A673 (cell line): Measurements from ENCODE around the gene MYH10. TPM values are rescaled to one million over a fixed set of nuclear protein-coding genes. Genes with fewer than 3 reads are reported as not detected.

Source experiments
- BruUV-seq: library from RNA; stranded (reverse); fragments of 400-500 nt; replicated peaks from 2 replicates; lab custom pipeline; 2021; lab: Mats Ljungman, UMichigan
- CTCF ChIA-PET: fragments of 300-600 bp; sonication (Branson Sonifier 250); formaldehyde crosslinking; loops from one replicate; lab custom pipeline; 2022; ENCODE audit warnings: antibody characterized with exemption; lab: Charles Lee
- POLR2A ChIA-PET: fragments of 300-600 bp; sonication (Branson Sonifier 250); formaldehyde crosslinking; loops from one replicate; lab custom pipeline; 2022; ENCODE audit warnings: antibody characterized with exemption; ENCODE audit not compliant: low non-redundant PET; lab: Charles Lee
- DNase-seq: peaks from one replicate; pipeline ENCODE4 v3.0.0-alpha.2; 2015; ENCODE audit warnings: low spot score
- H3K27ac ChIP-seq: fragments of 200-600 bp; sonication (generic); 2 replicates; pipeline ENCODE4 v1.5.1; 2016; ENCODE audit warnings: mixed run types, low read depth, mild to moderate bottlenecking, mixed read lengths, antibody characterized with exemption, low read length; ENCODE audit not compliant: poor library complexity, severe bottlenecking
- H3K27me3 ChIP-seq: fragments of 200-600 bp; sonication (generic); replicated peaks from 2 replicates; pipeline ENCODE4 v1.6.1; 2017; ENCODE audit warnings: mixed run types, low read depth, mild to moderate bottlenecking, mixed read lengths, antibody characterized with exemption, low read length; ENCODE audit not compliant: insufficient read depth, poor library complexity
- H3K36me3 ChIP-seq: fragments of 200-600 bp; sonication (generic); 2 replicates; pipeline ENCODE4 v1.6.1; 2016; ENCODE audit warnings: mixed run types, mild to moderate bottlenecking, mixed read lengths, antibody characterized with exemption, low read length; ENCODE audit not compliant: insufficient read depth, poor library complexity, severe bottlenecking
- H3K4me1 ChIP-seq: fragments of 200-600 bp; sonication (generic); 2 replicates; pipeline ENCODE4 v1.6.1; 2017; ENCODE audit warnings: mixed run types, mild to moderate bottlenecking, mixed read lengths, antibody characterized with exemption, low read length; ENCODE audit not compliant: insufficient read depth, poor library complexity, severe bottlenecking
- H3K4me3 ChIP-seq: fragments of 200-600 bp; sonication (generic); 2 replicates; pipeline ENCODE4 v1.5.1; 2016; ENCODE audit warnings: low read depth, mixed run types, mild to moderate bottlenecking, mixed read lengths, low read length; ENCODE audit not compliant: poor library complexity, severe bottlenecking
- H3K9me3 ChIP-seq: fragments of 200-600 bp; sonication (generic); 2 replicates; pipeline ENCODE4 v1.6.1; 2016; ENCODE audit warnings: mixed run types, low read depth, mild to moderate bottlenecking, mixed read lengths, antibody characterized with exemption, low read length; ENCODE audit not compliant: poor library complexity, severe bottlenecking
- CTCF ChIP-seq: fragments of 300-800, 200-600 bp; sonication (generic); conservative IDR thresholded peaks from 2 replicates; pipeline ENCODE4 v1.5.1; 2017; ENCODE audit warnings: low read depth, mild to moderate bottlenecking, antibody characterized with exemption, low read length, moderate library complexity, mixed read lengths
- EZH2 ChIP-seq: fragments of 200-600 bp; sonication (generic); IDR thresholded peaks from 2 replicates; pipeline ENCODE4 v1.6.1; 2017; ENCODE audit warnings: borderline replicate concordance, low read depth, mild to moderate bottlenecking, mixed read lengths, antibody characterized with exemption, low read length; ENCODE audit not compliant: poor library complexity, severe bottlenecking
- intact Hi-C: fragments of 100-400 bp; cut with micrococcal nuclease; formaldehyde crosslinking; loops from one replicate; pipeline ENCODE4 v1.10.0; 2022; ENCODE audit not compliant: unreplicated experiment
- total RNA-seq: library from RNA; stranded (reverse); gene quantifications from 2 replicates; pipeline ENCODE4 v1.2.3, GENCODE V29; 2021

Gene MYH10
- total RNA-seq, 1 experiment from 2014 or later: 129 TPM

- no peaks in the 10 kb centered on the region for H3K4me1 ChIP-seq
- H3K27ac ChIP-seq: no peak overlapping the region
- ChIA-PET CTCF (no interaction called here), POLR2A (no interaction called here)
- no TSS peak for BruUV-seq
- no peaks in the 10 kb centered on the region for H3K36me3 ChIP-seq
- no peaks in the 10 kb centered on the region for H3K9me3 ChIP-seq
- DNase-seq: no peak
- H3K4me3 ChIP-seq: no peak overlapping the region
- intact Hi-C loops: no loop called here
- H3K27me3 ChIP-seq: no peaks in the 10 kb centered on the region
- no peak for TF ChIP-seq EZH2
- TF ChIP-seq CTCF: no peak
These were observed 13.5 kb upstream of the MYH10 start for GRCh38 chr17:8643855-8644506.

GRCh38 chr17:8639709-8640108 lies 9.2 kb upstream of the MYH10 start:
- TF ChIP-seq EZH2 (no peak), CTCF (no peak)
- H3K4me1 ChIP-seq: no peaks in the 10 kb centered on the region
- H3K36me3 ChIP-seq: no peaks in the 10 kb centered on the region
- no TSS peak for BruUV-seq
- no peak overlapping the region for H3K4me3 ChIP-seq
- no peak for DNase-seq
- H3K27me3 ChIP-seq: no peaks in the 10 kb centered on the region
- no peak overlapping the region for H3K27ac ChIP-seq
- ChIA-PET POLR2A (no interaction called here), CTCF (no interaction called here)
- no peaks in the 10 kb centered on the region for H3K9me3 ChIP-seq
- intact Hi-C loops: no loop called here

- TF ChIP-seq EZH2 (no peak), CTCF (no peak)
- H3K4me3 ChIP-seq: no peak overlapping the region
- no peaks in the 10 kb centered on the region for H3K27me3 ChIP-seq
- no peak for DNase-seq
- ChIA-PET POLR2A (no interaction called here), CTCF (no interaction called here)
- H3K27ac ChIP-seq: no peak overlapping the region
- no peaks in the 10 kb centered on the region for H3K36me3 ChIP-seq
- intact Hi-C loops: no loop called here
- H3K4me1 ChIP-seq: peaks cover 18% of the 10 kb centered on the region
- H3K9me3 ChIP-seq: no peaks in the 10 kb centered on the region
- BruUV-seq: no TSS peak
These were observed 1.5 kb upstream of the MYH10 start for GRCh38 chr17:8632061-8632460.
